ENCODE results near the gene CDK12. TPM values are rescaled to one million over a fixed set of nuclear protein-coding genes. Genes with fewer than 3 reads are reported as not detected.
"Not testable (repeated sequence)": the region's sequence is repeated elsewhere in the genome, so short reads cannot be mapped to it uniquely, and the experiment has no call there.

Gene CDK12
- total RNA-seq, 1 donor from 2014 or later: 25.2 TPM

DNA sequence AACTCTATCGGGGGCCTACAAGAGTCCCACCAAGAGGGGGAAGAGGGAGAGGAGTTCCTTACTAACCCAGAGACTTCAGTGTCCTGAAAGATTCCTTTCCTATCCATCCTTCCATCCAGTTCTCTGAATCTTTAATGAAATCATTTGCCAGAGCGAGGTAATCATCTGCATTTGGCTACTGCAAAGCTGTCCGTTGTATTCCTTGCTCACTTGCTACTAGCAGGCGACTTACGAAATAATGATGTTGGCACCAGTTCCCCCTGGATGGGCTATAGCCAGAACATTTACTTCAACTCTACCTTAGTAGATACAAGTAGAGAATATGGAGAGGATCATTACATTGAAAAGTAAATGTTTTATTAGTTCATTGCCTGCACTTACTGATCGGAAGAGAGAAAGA, 70.0 kb downstream of the CDK12 start:
- no peaks in the 10 kb centered on the region for H3K4me1 ChIP-seq
- intact Hi-C loops (cut with DNase I): no loop called here
- no peak for DNase-seq (ENCODE audit: low spot score in 2 of 2)
- TF ChIP-seq, protein P1, sequence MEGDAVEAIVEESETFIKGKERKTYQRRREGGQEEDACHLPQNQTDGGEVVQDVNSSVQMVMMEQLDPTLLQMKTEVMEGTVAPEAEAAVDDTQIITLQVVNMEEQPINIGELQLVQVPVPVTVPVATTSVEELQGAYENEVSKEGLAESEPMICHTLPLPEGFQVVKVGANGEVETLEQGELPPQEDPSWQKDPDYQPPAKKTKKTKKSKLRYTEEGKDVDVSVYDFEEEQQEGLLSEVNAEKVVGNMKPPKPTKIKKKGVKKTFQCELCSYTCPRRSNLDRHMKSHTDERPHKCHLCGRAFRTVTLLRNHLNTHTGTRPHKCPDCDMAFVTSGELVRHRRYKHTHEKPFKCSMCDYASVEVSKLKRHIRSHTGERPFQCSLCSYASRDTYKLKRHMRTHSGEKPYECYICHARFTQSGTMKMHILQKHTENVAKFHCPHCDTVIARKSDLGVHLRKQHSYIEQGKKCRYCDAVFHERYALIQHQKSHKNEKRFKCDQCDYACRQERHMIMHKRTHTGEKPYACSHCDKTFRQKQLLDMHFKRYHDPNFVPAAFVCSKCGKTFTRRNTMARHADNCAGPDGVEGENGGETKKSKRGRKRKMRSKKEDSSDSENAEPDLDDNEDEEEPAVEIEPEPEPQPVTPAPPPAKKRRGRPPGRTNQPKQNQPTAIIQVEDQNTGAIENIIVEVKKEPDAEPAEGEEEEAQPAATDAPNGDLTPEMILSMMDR (IDR thresholded peaks at IDR 0.05): no peak
- H3K27ac ChIP-seq: no peak overlapping the region
- no peaks in the 10 kb centered on the region for H3K9me3 ChIP-seq
- no peak overlapping the region for H3K4me3 ChIP-seq
- H3K27me3 ChIP-seq: no peaks in the 10 kb centered on the region
- peaks cover 31 to 34% of the 10 kb centered on the region in 2 donors for H3K36me3 ChIP-seq

DNA sequence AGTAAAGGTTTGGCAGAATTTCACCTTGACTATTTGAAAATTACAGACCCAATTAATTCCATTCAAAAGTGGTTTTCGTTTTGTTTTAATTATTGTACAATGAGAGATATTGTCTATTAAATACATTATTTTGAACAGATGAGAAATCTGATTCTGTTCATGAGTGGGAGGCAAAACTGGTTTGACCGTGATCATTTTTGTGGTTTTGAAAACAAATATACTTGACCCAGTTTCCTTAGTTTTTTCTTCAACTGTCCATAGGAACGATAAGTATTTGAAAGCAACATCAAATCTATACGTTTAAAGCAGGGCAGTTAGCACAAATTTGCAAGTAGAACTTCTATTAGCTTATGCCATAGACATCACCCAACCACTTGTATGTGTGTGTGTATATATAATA, 72.6 kb downstream of the CDK12 start:
- intact Hi-C loops (cut with DNase I): no loop called here
- H3K4me1 ChIP-seq: no peaks in the 10 kb centered on the region
- no peaks in the 10 kb centered on the region for H3K9me3 ChIP-seq
- no peak for DNase-seq (ENCODE audit: low spot score in 2 of 2)
- TF ChIP-seq, protein P1 (IDR thresholded peaks at IDR 0.05): no peak
- no peak overlapping the region for H3K4me3 ChIP-seq
- peaks cover 15 to 19% of the 10 kb centered on the region in 2 donors for H3K36me3 ChIP-seq
- H3K27me3 ChIP-seq: no peaks in the 10 kb centered on the region
- no peak overlapping the region for H3K27ac ChIP-seq

DNA sequence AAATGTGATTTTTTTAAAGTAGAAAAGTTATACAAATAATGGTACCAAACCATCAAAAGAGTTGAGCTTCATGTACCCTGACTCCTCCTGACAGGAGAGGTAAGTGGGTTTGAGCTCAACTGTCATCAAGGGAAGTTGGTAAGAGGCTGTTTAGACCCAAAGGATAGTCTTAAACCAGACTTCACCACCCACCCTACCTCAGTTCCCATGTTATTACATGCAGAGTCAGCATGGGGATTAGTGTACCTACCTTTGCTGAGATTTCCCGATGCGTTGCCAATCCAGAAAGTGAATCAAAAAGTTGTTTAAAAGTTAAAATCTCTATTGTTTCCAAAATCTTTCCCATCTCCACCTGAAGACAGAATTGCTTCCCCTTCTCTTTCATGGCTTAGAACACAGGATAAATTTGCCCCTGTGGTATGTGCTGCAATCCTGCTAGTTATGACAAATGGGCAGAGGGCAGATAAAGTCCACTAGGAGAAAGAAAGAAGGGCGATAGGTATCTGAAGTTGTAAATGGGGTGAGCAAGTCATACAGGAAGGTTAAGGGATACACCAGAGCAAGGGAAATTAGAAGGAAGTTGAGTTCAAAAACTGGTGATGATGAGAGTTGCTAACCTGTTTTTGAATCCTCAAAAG, 73.6 kb downstream of the CDK12 start:
- Histone ChIP-seq H3K27ac (no peak overlapping the region), H3K4me3 (no peak overlapping the region), H3K36me3 (peaks cover 15% of the 10 kb centered on the region in 2 donors), H3K4me1 (no peaks in the 10 kb centered on the region), H3K27me3 (no peaks in the 10 kb centered on the region), H3K9me3 (no peaks in the 10 kb centered on the region)
- intact Hi-C loops (cut with DNase I): no loop called here
- TF ChIP-seq, protein P1 (IDR thresholded peaks at IDR 0.05): no peak
- no peak for DNase-seq (ENCODE audit: low spot score in 2 of 2)

DNA sequence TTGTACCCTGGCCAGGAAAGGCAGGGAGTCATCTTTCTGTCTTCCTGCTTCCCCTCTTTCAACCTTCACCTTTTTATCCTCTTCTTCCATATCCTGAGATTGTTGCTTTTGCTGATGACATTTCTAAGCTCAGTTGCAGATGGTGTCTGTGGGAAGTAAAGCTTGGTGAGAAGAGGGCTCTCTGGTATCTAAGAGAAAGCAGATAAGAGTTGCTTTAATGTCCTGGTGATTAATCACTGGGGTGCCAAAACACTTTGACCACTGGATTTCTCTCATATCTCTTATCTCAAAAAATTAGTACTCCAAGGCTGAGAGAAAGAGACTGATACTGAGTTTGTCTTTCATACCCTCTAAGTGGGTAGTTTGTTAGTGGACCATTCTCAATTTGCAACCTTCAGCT, 75.2 kb downstream of the CDK12 start:
- no peak for DNase-seq (ENCODE audit: low spot score in 2 of 2)
- TF ChIP-seq, protein P1 (IDR thresholded peaks at IDR 0.05): no peak

DNA sequence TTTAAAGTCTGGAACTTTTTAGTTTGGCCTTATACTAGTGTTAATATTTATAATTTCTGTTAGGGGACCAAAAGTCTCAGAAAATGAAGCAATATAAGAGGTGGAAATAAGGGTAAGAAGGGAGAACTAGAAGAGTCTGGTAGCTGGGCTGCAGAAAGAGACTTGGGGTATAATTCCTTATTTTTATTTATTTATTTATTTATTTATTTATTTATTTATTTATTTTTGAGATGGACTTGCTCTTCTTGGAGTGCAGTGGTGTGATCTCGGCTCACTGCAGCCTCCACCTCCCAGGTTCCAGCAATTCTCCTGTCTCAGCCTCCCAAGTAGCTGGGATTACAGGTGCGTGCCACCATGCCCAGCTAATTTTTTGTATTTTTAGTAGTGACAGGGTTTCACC, 76.1 kb downstream of the CDK12 start:
- H3K4me1 ChIP-seq; H3K27ac ChIP-seq; H3K36me3 ChIP-seq; H3K4me3 ChIP-seq; intact Hi-C loops (cut with DNase I); H3K27me3 ChIP-seq; H3K9me3 ChIP-seq; DNase-seq (ENCODE audit: low spot score in 2 of 2): not testable (repeated sequence)

More for the DNA sequence above, 75.2 kb downstream of the CDK12 start:
- H3K9me3 ChIP-seq: no peaks in the 10 kb centered on the region
- H3K4me1 ChIP-seq: no peaks in the 10 kb centered on the region
- H3K4me3 ChIP-seq: no peak overlapping the region
- peaks cover 1 to 3% of the 10 kb centered on the region in 2 donors for H3K36me3 ChIP-seq
- H3K27ac ChIP-seq: no peak overlapping the region
- intact Hi-C loops (cut with DNase I): no loop called here
- H3K27me3 ChIP-seq: no peaks in the 10 kb centered on the region

DNA sequence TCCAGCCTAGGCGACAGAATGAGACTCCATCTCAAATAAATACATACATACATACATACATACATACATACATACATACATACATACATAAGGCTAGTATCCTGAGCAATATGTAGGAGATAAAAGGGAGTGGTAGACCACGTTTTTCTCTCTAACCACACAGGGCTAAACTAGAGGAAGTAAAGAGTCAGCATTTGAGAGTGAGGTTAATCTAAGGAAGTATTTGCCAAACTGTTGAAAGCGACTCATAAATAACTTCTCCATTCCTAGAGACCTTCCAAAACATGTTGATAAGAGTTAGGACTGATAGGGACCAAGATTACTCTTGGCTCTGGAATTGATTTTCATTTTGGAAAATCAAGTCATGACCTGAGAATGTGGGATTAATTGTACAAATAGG, 77.6 kb downstream of the CDK12 start:
- no peak for DNase-seq (ENCODE audit: low spot score in 2 of 2)
- Histone ChIP-seq H3K4me3 (no peak overlapping the region), H3K9me3 (no peaks in the 10 kb centered on the region), H3K27ac (no peak overlapping the region), H3K36me3 (no peaks in the 10 kb centered on the region), H3K27me3 (no peaks in the 10 kb centered on the region), H3K4me1 (no peaks in the 10 kb centered on the region)
- intact Hi-C loops (cut with DNase I): no loop called here
- TF ChIP-seq, protein P1 (IDR thresholded peaks at IDR 0.05): no peak
